Esophagus squamous epithelium (tissue), 5 donors: ENCODE measurements around the gene CHD6. TPM values are rescaled to one million over a fixed set of nuclear protein-coding genes. Genes with fewer than 3 reads are reported as not detected.
A peak's percentile ranks its signal among the peaks of the same experiment; 100 is the strongest.

Source experiments
- DNase-seq: peaks from one replicate; lab custom pipeline; 2025; lab: John Stamatoyannopoulos, UW
- H3K27ac ChIP-seq, 4 donors: fragments of 200-600 bp; sonication (generic); one replicate each; pipeline ENCODE4 v1.5.1; 2016 to 2019; ENCODE audit warnings: mild to moderate bottlenecking in 1 of 4
- H3K27me3 ChIP-seq, 4 donors: fragments of 200-600 bp; sonication (generic); 1 replicate in 3 of 4; 2 replicates in 1 of 4; pipeline versions ENCODE4 v1.5.1 to v1.6.0; 2017 to 2021; ENCODE audit warnings: antibody characterized with exemption in 1 of 4
- H3K36me3 ChIP-seq, 3 donors: fragments of 200-600 bp; sonication (generic); one replicate each; pipeline ENCODE4 v1.5.1; 2016 to 2019
- H3K4me1 ChIP-seq, 3 donors: fragments of 200-600 bp; sonication (generic); one replicate each; pipeline ENCODE4 v1.5.1; 2017 to 2019
- H3K4me3 ChIP-seq, 4 donors: fragments of 200-600 bp; sonication (generic); 1 replicate in 3 of 4; 2 replicates in 1 of 4; pipeline ENCODE4 v1.5.1; 2016 to 2019; ENCODE audit warnings: mild to moderate bottlenecking in 2 of 4, moderate library complexity in 1 of 4
- H3K9me3 ChIP-seq, 3 donors: fragments of 200-600 bp; sonication (generic); one replicate each; pipeline ENCODE4 v1.5.1; 2016 to 2019
- POLR2A ChIP-seq, 4 donors: fragments of 450-650 bp; IDR thresholded peaks; one replicate each; pipeline ENCODE4 v1.6.1; 2017; ENCODE audit warnings: antibody characterized with exemption in 4 of 4, mild to moderate bottlenecking in 4 of 4, moderate library complexity in 3 of 4
- WGBS, 2 donors: methylation state at CpG; one replicate each; pipeline ENCODE4 v1.1.5; 2018; 5-methylcytosine and 5-hydroxymethylcytosine counted together
- intact Hi-C: fragments of 100-400 bp; cut with DNase I; formaldehyde crosslinking; loops from one replicate; pipeline ENCODE4 v1.15.0; 2022
- total RNA-seq, 4 donors: library from RNA; depleted of rRNA; stranded (reverse); fragments of >200 nt; gene quantifications; one replicate each; pipeline ENCODE4 v1.1.0, GENCODE V29; 2016
- TF ChIP-seq, protein P1 (sequence below), 6 experiments: fragments of 450-650 bp in 4 of 6; fragments of 200-600 bp in 2 of 6; sonication (generic) in 2 of 6; IDR thresholded peaks; one replicate each; pipeline ENCODE4 v1.5.1; 2016 to 2019; ENCODE audit warnings: antibody characterized with exemption in 6 of 6, mild to moderate bottlenecking in 4 of 6, moderate library complexity in 4 of 6
- donor health status: DM: yes; HTN: yes; CAD: no.

CHD6 gene
- total RNA-seq, 4 donors from 2014 or later = 11.8 to 29.9 (median 17.6) TPM

DNA sequence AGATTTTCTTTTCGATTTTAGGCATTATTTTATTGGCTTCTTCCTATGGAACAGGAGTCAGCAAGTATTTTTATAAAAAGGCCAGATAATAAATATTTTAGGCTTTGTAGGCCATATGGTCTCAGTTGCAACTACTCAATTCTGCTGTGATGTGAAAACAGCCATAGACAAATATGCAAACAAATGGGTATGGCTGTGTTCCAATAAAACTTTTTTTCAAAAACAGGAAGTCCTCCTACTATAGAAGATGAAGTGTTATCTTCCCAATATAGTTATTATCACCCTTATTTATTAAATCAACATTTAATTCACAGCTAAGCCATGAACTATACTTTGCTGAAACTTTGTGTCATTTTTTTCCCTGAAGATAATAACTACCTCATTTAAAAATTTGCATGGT lies 57.2 kb downstream of the CHD6 start:
- no peak for TF ChIP-seq POLR2A (IDR thresholded peaks at IDR 0.05)
- TF ChIP-seq, protein P1, sequence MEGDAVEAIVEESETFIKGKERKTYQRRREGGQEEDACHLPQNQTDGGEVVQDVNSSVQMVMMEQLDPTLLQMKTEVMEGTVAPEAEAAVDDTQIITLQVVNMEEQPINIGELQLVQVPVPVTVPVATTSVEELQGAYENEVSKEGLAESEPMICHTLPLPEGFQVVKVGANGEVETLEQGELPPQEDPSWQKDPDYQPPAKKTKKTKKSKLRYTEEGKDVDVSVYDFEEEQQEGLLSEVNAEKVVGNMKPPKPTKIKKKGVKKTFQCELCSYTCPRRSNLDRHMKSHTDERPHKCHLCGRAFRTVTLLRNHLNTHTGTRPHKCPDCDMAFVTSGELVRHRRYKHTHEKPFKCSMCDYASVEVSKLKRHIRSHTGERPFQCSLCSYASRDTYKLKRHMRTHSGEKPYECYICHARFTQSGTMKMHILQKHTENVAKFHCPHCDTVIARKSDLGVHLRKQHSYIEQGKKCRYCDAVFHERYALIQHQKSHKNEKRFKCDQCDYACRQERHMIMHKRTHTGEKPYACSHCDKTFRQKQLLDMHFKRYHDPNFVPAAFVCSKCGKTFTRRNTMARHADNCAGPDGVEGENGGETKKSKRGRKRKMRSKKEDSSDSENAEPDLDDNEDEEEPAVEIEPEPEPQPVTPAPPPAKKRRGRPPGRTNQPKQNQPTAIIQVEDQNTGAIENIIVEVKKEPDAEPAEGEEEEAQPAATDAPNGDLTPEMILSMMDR (IDR thresholded peaks at IDR 0.05) = no peak
- Histone ChIP-seq H3K4me3 (no peak overlapping the region), H3K27ac (no peak overlapping the region), H3K4me1 (peaks cover 0 to 50% (median 0%) of the 10 kb centered on the region in 3 donors), H3K36me3 (no peaks in the 10 kb centered on the region), H3K9me3 (no peaks in the 10 kb centered on the region), H3K27me3 (no peaks in the 10 kb centered on the region)
- intact Hi-C loops = no loop called here
- 26 to 40% methylated on average over 1 of the region's 1 CpG for WGBS, 2 donors
- DNase-seq = no peak

DNA sequence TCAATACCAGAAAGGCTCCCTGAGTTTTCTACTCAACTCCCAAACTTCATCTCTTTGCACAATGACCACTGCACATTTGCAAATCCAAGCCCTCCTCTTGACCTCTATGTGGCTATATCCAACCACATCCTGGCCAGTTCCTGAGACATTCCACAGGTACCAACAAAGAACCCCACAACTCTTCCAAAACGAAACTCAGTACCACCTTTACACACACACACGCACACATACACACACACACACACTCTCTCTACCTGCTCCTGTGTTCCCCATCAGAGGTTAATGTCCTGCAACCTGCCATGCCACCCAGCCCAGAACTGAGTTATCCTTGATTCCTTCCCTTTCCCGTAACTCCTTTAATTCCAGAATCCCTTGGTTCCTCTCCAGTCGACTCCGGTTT lies 58.5 kb downstream of the CHD6 start:
- no peak for DNase-seq
- Histone ChIP-seq H3K4me3 (no peak overlapping the region), H3K9me3 (no peaks in the 10 kb centered on the region), H3K27ac (no peak overlapping the region), H3K4me1 (peaks cover 0 to 46% (median 0%) of the 10 kb centered on the region in 3 donors), H3K36me3 (no peaks in the 10 kb centered on the region), H3K27me3 (no peaks in the 10 kb centered on the region)
- intact Hi-C loops = no loop called here
- TF ChIP-seq, protein P1 (IDR thresholded peaks at IDR 0.05) = no peak
- no peak for TF ChIP-seq POLR2A (IDR thresholded peaks at IDR 0.05)
- WGBS, 2 donors = 87 to 90% methylated on average over 5 of the region's 5 CpGs

DNA sequence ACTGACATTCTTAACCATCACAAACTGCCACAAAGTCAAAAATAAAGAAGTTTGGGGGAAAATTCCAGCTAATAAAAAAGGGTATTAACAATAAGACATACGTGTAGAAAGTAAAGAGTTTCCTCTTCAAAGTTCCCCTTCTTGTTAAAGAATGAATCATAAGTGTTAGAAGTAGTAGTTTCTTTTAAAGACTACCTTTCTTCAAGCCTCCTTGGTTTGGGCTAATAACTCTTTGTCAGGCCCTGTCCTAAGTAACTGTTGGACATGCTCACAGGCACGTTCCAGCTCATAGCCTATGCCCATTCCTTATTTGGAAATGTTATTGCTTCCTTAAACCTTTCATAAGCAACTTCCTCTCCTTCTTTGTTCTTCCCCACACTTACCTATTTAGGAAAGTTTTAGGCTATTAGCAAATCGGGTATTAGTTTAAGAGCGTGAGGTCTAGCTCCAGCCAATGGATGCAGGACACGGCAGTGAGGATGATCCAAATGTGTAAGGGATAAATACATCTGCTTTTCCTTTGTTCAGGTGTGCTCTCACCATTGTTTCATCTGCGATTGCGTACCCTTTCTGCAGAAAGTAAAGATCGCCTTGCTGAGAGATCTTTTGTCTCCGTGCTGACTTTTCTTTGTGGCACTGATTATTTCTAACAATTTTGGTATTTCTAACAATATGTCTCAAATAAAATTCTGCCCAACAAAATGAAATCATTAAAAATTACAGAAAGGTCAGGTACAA lies 64.9 kb downstream of the CHD6 start:
- TF ChIP-seq POLR2A (IDR thresholded peaks at IDR 0.05) = no peak
- TF ChIP-seq, protein P1 (IDR thresholded peaks at IDR 0.05) = no peak
- peaks cover 0 to 7% (median 0%) of the 10 kb centered on the region in 3 donors for H3K36me3 ChIP-seq
- peak overlapping the region in 3 of 4 donors; percentile 65 to 80 (median 72) for H3K27ac ChIP-seq
- no peak overlapping the region for H3K4me3 ChIP-seq
- no peak for DNase-seq
- peaks cover 0 to 27% (median 0%) of the 10 kb centered on the region in 3 donors for H3K4me1 ChIP-seq
- H3K9me3 ChIP-seq = no peaks in the 10 kb centered on the region
- 74 to 82% methylated on average over 9 of the region's 9 CpGs for whole genome bisulfite sequencing, 2 donors
- intact Hi-C loops = no loop called here
- H3K27me3 ChIP-seq = no peaks in the 10 kb centered on the region

DNA sequence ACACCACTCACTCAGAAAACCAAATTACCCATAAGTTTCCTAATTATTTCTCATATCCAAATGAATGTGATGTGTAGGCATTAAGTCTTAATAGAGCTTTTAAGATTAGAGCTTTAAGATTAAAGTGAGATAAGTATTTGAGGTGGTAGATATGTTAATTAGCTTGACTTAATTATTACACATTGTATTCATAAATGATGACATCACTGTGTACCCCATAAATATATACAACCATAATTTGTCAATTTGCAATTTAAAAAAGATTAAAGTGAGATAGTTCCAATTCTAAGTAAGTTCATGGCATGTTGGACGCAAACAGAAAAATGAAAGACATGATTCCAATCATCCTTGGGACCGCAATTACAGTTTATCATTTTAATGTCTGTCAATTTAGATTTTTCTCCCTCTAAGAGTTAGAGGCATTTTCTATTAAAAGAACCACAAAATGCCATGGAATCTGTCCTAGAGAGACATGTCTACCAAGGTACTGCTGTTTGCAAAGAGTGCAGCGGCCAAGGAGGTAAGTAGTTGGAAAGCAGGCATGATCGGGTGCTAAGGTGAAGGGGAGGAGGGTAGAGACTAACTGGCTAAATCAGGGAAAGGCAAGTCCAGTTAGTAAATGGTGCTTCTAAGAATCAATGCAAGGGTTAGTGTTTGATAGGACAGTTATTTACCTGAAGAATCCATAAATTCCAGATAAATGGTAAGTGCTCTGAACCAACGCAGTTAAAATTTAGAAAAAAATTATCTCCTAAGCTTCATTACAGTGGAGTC lies 65.7 kb downstream of the CHD6 start:
- intact Hi-C loops = no loop called here
- TF ChIP-seq, protein P1 (IDR thresholded peaks at IDR 0.05) = no peak
- no peak for TF ChIP-seq POLR2A (IDR thresholded peaks at IDR 0.05)
- Histone ChIP-seq H3K27me3 (no peaks in the 10 kb centered on the region), H3K9me3 (no peaks in the 10 kb centered on the region), H3K4me3 (no peak overlapping the region), H3K27ac (peak overlapping the region in 2 of 4 donors; percentile 72 to 80), H3K4me1 (peaks cover 0 to 27% (median 0%) of the 10 kb centered on the region in 3 donors), H3K36me3 (peaks cover 0 to 7% (median 0%) of the 10 kb centered on the region in 3 donors)
- no peak for DNase-seq
- WGBS, 2 donors = 90 to 94% methylated on average over 5 of the region's 5 CpGs
